SHP77 (cell line): ENCODE data around the gene CEACAM4.
"Not testable (repeated sequence)": the region's sequence is repeated elsewhere in the genome, so short reads cannot be mapped to it uniquely, and the experiment has no call there.

Experiments used
- DNase-seq, 2 experiments: peaks; one replicate each; lab custom pipeline; 2025; lab: John Stamatoyannopoulos, UW

CEACAM4 gene

DNA sequence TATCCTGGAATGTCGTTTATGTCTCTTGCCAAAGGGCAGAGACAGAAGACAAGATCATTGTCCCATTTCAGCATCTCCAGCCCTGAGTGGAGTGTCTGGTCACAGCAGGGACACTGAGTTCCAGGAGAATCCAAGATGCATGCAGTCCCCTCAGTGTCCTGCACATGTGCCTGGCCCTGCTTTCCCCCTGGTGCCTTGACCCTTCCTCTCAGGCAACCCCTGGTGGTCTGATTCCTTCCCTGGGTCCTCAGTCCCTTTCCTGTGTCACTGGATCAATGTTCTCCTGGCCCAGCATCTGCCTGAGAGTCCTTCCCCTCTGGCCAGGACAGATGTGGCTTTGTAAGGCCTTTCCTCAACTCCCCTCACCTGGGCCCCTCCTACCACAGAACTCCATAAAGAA is 41.9 kb downstream of the CEACAM4 start:
- DNase-seq, result no peak

- DNase-seq, result no peak
These were observed 42.5 kb downstream of the CEACAM4 start for GRCh38 chr19:41584260-41584810.

GRCh38 chr19:41582577-41583182 is 44.2 kb downstream of the CEACAM4 start:
- not testable (repeated sequence) for DNase-seq

DNA sequence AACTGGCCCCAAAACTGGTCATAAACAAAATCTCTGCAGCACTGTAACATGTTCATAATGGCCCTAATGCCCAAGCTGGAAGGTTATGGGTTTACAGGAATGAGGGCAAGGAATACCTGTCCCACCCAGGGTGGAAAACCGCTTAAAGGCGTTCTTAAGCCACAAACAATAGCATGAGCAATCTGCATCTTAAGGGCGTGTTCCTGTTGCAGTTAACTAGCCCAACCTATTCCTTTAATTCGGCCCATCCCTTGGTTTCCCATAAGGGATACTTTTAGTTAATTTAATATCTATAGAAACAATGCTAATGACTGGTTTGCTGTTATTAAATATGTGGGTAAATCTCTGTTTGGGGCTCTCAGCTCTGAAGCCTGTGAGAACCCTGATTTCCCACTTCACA is 45.8 kb downstream of the CEACAM4 start:
- DNase-seq, result not testable (repeated sequence)

- no peak for DNase-seq
These were observed 48.0 kb downstream of the CEACAM4 start for GRCh38 chr19:41578886-41579285.

DNA sequence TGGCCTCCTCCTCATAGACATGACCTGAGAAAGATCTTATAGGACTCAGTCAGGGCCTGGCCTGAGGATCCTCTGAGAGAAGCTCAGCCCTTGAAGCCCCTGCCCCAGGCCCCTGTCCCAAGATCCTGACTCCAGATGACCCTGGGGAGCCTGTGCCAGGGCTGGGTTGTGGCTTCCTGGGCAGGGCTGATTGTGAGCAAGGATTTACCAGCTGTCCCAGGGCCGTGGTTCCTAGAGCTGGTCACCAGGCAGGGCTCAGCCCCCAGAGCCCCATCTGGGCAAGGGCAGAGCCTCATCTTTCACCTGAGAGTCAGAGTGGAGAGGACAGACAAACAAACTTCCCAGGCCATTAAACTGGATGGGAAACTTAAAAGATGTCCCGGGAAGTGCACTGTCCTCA is 49.0 kb downstream of the CEACAM4 start:
- DNase-seq, result no peak

DNA sequence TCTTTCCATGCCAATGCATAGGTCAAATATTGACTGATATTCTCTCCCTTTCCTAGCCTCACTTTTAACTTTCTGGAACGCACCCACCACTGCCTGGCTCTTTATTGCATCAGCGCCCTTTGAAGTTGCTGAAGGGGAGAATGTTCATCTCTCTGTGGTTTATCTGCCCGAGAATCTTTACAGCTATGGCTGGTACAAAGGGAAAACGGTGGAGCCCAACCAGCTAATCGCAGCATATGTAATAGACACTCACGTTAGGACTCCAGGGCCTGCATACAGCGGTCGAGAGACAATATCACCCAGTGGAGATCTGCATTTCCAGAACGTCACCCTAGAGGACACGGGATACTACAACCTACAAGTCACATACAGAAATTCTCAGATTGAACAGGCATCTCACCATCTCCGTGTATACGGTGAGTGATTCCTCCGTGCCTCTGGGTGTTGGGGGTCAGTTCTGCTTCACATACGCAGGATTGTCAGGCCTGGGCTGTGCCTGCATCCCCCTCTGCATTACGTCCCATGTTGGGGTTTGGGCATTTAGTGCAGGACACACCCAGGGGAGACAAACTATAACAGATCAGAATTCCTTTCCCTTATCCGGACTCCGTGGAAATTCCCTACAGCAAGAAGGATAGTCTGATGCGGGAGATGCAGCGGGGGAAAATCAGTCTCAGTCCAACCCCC is 49.6 kb downstream of the CEACAM4 start:
- DNase-seq, result no peak

- DNase-seq, result no peak
These were observed 50.9 kb downstream of the CEACAM4 start, which contains the start of gene CEACAM21 for GRCh38 chr19:41575998-41576397. CEACAM21 (plus strand) TSS chr19:41576166; CDS start chr19:41576275, 109 bp downstream.

- peak; percentile 80 to 81 for DNase-seq
These were observed 56.2 kb downstream of the CEACAM4 start for GRCh38 chr19:41570639-41571112.

DNA sequence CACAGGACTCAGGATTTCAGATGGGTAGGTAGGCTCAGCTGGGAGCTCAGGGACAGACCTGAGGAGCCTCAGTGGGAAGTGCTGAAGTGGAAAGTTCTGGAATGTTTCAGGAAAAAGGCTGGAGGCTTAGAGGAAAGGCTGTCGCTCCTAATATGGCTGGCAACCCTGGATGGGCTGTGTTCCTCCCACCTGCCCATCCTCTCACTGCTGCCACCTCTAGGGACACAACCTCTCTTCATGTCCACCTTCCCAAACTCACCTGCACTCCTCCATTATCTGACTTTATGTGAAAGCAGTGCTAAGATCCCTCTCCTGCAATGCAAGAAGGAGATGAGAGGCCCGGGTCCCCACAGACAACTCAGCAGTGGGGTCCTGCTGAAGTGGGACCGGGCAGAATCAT is 56.7 kb downstream of the CEACAM4 start:
- DNase-seq, result no peak

- peak; percentile 74 to 77 for DNase-seq
These were observed 57.3 kb downstream of the CEACAM4 start for GRCh38 chr19:41569481-41570150.
